ENCODE measurements around the gene P3H4.
"Not testable (repeated sequence)": the region's sequence is repeated elsewhere in the genome, so short reads cannot be mapped to it uniquely, and the experiment has no call there.

Gene P3H4

DNA sequence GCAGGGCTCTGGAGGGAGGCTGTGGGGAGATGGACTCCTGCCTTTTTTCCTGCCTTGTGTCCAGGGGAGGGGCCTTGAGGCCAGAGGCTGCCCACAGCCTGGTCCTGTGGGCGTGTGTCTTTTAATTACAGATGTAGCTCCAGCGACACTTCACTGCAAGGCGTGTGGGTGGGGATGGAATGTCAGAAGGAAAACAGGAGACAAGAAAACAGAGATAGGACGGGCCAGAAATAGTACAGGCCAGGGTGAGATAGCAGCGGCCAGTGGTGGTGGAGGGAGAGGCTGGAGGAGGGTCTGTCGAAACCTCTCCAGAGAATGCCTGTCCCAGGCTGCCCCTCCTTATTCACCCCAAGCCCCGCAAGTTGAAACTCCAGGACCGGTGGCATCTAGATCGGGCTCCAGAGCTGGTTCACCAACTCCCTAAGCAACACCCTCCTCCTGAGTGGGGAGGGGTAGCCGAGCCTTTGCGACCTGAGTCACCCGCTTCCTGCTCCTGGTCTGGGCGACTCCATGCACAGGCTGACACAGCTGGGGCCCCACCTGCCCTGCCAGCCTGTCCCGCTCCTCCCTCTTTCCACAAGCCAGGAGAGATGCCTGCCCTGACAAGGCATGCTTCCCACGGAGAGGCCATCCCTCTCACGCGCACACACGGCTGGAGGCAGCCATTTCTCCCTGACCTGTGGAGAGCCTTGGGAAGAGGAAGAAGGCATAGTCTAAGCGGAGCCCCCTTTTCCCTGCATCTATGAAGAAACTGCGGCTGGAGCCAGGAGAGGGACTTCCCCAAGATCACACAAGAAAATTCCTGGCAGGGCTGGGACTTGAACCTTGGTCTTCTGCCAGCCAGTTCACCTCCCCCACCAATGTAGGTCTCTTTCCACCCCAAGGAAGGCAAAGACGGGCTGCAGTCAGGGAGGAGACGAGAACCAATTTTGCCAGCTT, 18.6 kb downstream of the P3H4 start:
- ATAC-seq, result peak in 1 of 2 donors; percentile 27

DNA sequence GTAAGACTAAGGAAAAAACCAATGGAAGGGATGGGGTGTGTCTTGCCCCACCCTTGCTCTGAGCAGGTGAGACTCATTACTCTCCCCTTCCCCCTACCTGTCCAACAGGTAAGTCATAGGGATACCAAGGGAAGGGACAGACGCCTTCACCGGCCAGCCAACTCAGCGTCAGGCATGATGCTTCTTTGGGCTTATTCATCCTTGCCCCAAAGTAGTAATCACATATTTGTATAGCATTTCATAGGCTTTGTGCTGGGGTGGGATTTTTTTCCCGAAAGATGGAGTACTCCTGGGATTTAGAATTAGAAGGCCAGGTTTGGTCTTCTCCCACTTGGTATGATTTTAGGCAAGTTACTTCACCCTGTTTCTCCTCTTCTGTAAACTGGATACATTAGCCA, 24.7 kb downstream of the P3H4 start:
- ATAC-seq, result no peak

DNA sequence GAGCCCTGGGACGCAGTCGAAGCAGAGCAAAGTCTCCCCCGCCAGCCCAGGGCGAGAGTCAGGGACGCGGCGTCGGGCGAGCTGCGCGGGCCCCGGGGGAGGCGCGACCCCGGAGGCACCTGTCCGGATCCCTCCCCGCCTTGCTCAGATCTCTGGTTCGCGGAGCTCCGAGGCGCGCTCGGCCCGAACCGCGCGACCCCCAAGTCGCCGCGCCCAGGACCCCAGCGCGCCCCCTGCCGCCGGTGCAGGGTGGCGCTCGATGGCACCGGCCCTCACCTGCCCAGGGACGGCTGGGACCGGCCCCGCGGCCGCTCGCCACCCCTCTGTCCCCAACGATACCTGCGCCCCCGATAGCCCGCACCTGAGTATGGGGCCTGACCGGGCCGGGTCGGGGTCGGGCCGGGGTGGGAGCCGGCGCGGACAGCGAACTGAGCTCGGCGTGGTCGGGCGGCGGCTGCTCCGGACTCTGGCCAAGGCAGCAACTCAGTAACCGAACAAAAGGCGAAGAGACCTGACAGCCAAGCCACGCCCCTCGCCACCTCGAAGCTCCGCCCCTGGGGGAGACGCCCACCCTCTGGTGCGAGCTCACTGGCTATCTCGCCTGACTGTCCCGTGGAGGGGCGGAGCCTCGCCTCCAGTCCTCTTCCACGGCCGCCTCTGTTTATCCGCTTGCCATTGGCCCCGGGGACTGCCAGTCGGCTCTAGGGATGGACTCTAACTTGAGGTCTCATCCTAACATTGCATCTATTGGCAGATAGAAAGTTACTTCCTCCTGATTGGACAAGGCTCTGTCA, 25.3 kb downstream of the P3H4 start, which contains the start of gene JUP:
TSS of gene JUP (minus strand) at position 485 of the 794 bp plus-strand sequence. CDS start 14,857 bp downstream, outside the sequence.
- peak; percentile 93 for ATAC-seq

- no peak for ATAC-seq
These were observed 25.9 kb downstream of the P3H4 start for GRCh38 chr17:41785859-41786226.

DNA sequence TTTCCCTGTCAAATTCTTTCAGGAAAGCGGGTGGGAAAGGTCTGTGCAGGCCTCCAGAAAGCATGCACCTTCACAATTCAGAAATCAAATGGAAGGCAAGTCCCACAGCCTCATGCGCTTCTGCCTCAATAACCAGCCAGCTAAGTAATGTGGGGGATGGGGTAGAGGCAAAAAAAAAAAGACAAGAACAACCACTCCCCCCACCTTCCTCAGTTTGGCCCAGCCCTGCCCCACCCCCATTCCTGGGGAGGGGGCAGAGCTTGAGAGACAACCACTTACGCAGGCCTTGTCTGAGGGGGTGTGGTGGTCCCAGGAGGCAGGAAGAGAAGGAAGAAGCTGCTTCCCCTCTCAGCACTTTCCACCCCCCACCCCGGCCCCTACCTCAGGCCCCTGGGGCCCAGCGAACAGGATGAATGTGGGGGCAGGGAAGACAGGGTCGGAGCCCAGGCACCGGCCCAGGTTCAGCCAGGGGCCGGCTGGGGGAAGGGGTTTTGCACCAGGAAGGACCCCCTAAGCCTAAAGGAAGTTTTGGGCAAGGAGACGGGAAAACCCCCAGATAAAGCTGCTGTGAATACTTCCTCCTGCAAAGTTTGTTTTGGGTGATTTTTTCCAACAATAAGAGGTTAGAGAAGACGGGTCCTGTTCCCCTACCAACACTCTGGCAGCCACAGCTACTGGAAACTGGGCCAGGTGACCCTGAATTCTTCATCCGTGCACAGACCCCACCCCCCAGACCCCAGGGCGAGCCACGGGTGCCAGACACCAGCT, 26.5 kb downstream of the P3H4 start:
- ATAC-seq, result no peak

DNA sequence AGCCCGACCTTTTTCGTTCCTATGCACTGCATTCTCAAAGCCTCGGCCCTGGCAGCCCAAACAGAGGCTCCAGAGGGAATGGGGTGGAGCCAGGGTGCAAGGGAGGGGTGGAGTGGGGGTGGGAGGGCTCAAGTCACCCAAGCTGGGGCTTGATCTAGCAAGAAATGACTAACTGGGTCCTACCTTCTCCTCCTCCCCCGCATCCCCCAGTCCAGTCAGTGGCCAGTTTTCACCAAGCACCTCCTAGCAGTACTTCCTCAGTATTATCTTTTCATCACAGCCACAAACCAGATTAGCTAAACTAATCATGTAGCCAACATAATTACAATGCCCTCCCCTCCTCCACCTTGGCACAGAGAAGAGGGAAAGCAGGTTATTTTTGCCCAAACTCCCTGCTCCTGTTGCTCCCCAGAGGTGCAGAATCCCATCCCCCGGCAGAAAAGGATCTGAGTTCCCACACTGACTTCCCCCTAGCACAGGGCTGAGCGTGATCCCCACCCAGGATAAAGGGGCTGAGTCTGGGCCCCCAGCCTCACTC, 27.5 kb downstream of the P3H4 start:
- no peak for ATAC-seq

DNA sequence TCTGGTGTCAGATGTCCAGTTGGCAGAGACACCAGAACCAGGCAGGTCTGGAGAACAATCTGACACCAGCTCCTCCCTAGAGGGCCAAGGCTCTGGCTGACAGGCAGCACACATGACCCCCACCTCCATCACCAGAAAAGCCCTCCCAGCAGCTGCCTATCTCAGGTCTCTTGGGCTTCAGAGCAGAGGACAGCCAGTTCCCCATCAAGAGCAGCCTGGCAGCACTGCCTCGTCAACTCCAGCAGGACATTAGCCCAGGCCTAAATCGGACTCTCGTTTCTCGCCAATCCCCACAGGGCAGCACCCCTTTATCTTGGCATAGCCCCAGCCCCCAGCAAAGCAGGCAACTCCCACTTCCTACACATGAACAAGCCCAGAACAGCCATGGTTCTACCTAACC, 29.6 kb downstream of the P3H4 start:
- ATAC-seq, result no peak

DNA sequence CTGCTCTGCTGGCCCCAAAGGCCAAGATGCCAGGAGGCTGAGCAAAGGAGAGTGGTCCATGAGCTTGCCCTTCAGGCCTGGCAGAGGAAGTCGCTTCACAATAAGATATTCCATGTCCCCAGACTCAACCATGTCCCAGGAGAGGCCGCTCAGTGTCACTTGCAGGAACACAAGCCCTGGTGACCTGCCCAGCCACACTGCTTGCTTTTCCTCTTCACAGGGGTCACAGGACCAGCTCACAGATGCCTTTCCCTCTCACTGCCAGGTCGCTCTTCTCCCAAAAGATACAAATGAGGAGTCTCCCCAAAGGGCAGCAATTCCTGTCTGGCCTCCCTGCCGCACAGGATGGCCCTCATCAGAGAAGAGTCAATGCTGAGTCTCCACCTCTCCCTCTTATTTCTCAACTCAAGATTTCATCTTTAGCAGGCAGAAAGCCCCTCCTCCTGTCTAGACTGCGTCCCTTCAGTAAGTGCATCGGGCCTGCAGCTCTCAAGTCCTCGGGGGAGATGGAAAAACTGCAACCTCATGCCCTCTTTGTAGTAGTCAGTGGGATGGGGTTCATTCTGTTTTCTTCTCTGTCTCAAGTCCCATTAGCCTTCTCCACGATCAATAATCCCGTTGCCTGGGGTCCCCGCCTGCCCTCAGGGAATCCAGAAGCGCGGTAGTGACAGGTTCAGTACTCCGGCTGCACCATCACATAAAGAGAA, 30.2 kb downstream of the P3H4 start:
- no peak for ATAC-seq

DNA sequence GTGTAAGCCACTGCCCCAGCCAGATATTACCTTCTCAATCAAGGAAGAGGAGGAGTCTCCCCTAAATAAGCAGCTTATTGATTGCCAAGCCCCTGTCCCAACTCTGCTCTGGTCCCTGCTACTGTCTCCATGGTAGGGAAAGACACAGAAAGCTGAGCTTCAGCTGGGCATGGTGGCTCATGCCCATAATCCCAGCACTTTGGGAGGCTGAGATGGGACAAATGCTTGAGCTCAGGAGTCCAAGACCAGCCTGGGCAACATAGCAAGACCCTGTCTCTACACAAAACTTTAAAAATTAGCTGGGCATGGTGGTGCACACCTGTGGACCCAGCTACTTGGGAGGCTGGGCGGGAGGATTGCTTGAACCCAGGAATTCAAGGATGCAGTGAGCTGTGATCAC, 31.8 kb downstream of the P3H4 start:
- no peak for ATAC-seq

GRCh38 chr17:41777574-41778188, 34.1 kb downstream of the P3H4 start:
- no peak for ATAC-seq

GRCh38 chr17:41777157-41777573, 34.6 kb downstream of the P3H4 start:
- ATAC-seq, result no peak

DNA sequence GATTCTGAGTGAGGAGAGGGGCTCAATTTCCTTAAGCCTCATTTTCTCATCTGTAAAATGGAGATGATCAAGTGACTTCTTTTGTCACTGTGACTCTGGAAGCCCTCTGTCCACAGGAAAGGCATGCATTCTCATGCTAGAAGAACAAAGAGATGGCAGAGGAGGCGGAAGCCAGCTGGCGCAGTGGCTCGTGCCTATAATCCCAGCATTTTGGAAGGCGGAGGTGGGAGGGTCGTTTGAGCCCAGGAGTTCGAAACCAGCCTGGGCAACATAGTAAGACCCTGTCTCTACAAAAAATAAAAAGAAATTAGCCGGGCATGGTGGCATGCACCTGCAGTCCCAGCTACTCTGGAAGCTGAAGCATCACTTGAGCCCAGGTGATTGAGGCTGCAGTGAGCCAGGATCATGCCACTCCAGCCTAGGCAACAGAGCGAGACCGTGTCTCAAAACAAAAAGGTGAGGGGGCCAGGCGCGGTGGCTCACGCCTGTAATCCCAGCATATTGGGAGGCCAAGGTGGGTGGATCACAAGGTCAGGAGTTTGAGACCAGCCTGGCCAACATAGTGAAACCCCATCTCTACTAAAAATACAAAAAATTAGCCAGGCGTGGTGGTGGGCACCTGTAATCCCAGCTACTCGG, 35.4 kb downstream of the P3H4 start:
- not testable (repeated sequence) for ATAC-seq

- ATAC-seq, result no peak
These were observed 36.1 kb downstream of the P3H4 start for GRCh38 chr17:41775394-41776226.

GRCh38 chr17:41773731-41774193, 38.0 kb downstream of the P3H4 start:
- ATAC-seq, result no peak

DNA sequence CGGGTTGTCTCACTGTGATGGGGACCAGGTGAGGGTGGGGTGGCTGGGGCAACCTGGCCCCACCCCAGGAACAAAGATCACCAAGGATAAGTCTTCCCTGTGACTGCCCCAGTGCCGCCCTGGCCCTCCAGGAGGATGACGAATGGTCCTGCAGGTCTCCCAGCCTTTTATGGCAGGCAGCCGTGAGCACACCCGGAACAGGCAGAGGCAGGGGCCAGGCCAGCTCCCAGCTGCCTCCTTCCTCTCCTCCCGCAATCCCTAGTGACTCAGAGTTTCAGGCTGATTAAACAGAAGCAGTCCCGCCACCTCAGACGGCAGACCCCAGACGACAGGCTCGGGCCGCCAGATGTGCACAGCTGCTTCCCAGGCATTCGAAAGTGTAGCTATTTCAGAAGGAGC, 38.6 kb downstream of the P3H4 start:
- no peak for ATAC-seq

DNA sequence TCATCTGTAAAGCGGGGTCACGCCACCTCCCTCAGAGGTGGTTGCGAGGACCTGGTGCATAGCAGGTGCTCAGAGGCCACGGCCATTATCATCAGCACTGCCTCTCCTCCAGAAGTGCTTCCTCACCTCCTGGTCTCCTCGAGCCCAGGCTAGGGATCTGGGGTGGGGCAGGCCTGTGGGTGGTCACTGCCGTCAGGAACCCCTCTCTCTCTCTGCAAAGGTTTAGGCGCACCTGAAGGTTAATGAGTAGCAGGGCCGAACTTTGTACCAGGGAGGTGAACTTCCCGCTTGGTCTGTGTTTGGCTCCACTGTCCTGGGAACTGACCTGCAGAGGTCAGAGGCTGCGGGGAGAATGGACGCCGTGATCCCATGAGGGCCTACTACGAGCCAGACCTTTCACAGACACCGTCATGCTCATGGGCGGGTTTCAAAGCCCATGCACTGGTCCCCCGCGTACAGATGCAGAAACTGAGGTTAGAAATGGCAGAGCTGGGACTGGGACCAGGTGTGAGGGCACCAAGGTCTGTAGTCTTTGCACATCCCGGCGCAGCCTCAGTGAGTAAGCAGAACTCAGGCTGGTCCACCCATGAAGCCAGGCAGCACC, 39.1 kb downstream of the P3H4 start:
- ATAC-seq, result no peak

GRCh38 chr17:41772218-41772585, 39.5 kb downstream of the P3H4 start:
- ATAC-seq, result no peak

DNA sequence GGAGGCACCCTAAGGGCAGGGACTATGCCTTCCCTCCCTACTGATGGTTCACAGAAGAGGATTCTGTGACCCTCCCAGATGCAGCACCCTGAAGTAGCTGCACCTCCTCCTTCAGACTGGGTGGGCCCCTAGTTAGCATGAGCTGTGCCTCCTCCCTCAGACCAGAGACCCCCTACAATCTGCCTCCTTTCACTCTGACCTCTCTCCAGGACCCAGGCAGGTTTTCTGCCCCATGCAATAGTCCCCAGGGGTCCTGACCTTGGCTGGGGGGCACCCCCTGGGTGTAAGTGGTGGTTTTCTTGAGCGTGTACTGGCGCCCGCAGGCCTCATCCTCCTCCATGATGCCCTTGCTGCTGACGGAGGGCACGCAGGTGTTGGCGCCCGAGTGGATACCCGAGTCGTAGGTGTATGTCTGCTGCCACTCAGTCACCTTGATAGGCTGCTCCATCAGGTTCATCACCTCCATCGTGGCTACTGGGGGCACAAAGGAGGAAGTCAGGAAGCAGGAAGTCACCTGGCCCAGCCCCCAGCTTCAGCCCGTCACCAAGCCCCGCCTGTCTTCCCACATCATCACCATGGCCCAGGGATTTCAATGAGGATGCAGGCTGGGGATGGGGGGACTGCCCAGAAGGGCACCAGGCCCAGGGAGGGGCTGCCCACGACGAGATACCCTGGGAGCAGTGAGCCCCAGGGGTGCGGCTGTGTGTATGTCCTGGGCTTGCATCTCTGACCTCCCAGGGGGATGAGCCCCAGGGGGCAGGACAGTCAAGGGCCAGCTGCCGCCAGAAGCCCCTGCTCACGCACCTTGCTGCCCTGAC, 40.2 kb downstream of the P3H4 start:
- no peak for ATAC-seq

DNA sequence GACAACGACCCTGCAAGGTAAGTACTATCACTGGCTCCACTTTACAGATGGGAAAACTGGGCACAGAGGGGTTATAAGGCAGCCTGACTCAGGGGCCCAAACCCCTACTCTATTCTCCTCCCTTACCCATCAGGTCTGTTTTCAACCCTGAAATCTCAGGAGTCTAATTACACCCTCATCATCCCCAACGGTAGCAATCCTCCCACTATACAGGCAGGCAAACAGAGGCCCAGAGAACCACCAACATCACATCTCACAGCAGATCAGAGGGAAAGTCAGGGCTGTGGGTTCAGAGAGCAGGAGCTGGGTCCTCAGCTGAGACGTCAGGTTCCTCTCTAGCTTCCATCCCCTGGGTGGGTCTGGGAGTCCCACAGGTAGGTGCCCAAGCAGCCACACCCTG, 41.8 kb downstream of the P3H4 start:
- no peak for ATAC-seq

All from activated CD4-positive, CD25-positive, alpha-beta regulatory T cell treated with anti-CD3 and anti-CD28 coated beads, Interleukin-2, amount 50 U/mL, for 24 hours (primary cell).